Left forelimb (tissue), 1 donor: ENCODE measurements around the gene OCSTAMP.

ENCODE experiments used
- DNase-seq: peaks from one replicate; pipeline ENCODE4 v3.0.0-alpha.2; 2018; ENCODE audit warnings: low spot score

The OCSTAMP gene

GRCh38 chr20:46509523-46509922 is 40.9 kb downstream of the OCSTAMP start:
- no peak for DNase-seq

- no peak for DNase-seq
Observed at GRCh38 chr20:46507760-46508407, 42.6 kb downstream of the OCSTAMP start.

- no peak for DNase-seq
Observed at GRCh38 chr20:46505506-46505905, 44.9 kb downstream of the OCSTAMP start.

GRCh38 chr20:46501961-46502360 is 48.5 kb downstream of the OCSTAMP start:
- DNase-seq = no peak

GRCh38 chr20:46501337-46501942 is 49.0 kb downstream of the OCSTAMP start:
- no peak for DNase-seq

- DNase-seq = no peak
Observed at GRCh38 chr20:46494077-46494476, 56.4 kb downstream of the OCSTAMP start.

GRCh38 chr20:46491354-46491753 is 59.1 kb downstream of the OCSTAMP start:
- DNase-seq = no peak
